Ishikawa (cell line): ENCODE measurements around the gene ABR.

Experiments
- CREB1 ChIP-seq: IDR thresholded peaks from 2 replicates; pipeline ENCODE4 v1.6.1; 2012; ENCODE audit warnings: low read depth
- EGR1 ChIP-seq: IDR thresholded peaks from 2 replicates; pipeline ENCODE4 v1.6.1; 2012
- NFIC ChIP-seq: IDR thresholded peaks from 2 replicates; pipeline ENCODE4 v1.6.1; 2012
- TAF1 ChIP-seq: IDR thresholded peaks from 2 replicates; pipeline ENCODE4 v1.6.1; 2012; ENCODE audit warnings: low read depth, mild to moderate bottlenecking
- TF ChIP-seq, protein P1 (sequence below): IDR thresholded peaks from 2 replicates; pipeline ENCODE4 v1.6.1; 2012; ENCODE audit warnings: low read depth, mild to moderate bottlenecking

DNA sequence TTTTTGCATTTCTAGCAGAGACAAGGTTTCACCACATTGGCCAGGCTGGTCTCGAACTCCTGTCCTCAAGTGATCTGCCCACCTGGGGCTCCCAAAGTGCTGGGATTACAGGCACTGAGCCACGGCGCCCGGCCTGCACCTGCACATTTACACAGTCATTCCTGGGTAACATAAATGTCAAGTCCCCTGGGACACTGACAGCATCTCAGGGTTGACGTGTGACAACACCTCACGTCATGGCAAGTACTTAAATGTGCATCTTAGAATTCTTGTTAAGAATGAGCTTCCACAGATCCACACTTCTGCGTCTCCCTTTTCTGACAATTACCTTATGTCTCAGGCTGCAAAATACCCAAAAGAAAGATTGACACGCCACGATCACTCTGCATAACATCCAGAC lies 80.5 kb downstream of the ABR start:
- TF ChIP-seq, protein P1, sequence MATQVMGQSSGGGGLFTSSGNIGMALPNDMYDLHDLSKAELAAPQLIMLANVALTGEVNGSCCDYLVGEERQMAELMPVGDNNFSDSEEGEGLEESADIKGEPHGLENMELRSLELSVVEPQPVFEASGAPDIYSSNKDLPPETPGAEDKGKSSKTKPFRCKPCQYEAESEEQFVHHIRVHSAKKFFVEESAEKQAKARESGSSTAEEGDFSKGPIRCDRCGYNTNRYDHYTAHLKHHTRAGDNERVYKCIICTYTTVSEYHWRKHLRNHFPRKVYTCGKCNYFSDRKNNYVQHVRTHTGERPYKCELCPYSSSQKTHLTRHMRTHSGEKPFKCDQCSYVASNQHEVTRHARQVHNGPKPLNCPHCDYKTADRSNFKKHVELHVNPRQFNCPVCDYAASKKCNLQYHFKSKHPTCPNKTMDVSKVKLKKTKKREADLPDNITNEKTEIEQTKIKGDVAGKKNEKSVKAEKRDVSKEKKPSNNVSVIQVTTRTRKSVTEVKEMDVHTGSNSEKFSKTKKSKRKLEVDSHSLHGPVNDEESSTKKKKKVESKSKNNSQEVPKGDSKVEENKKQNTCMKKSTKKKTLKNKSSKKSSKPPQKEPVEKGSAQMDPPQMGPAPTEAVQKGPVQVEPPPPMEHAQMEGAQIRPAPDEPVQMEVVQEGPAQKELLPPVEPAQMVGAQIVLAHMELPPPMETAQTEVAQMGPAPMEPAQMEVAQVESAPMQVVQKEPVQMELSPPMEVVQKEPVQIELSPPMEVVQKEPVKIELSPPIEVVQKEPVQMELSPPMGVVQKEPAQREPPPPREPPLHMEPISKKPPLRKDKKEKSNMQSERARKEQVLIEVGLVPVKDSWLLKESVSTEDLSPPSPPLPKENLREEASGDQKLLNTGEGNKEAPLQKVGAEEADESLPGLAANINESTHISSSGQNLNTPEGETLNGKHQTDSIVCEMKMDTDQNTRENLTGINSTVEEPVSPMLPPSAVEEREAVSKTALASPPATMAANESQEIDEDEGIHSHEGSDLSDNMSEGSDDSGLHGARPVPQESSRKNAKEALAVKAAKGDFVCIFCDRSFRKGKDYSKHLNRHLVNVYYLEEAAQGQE: no peak
- TF ChIP-seq NFIC (no peak), EGR1 (no peak), CREB1 (no peak), TAF1 (no peak)
